SK-MEL-5 (cell line): ENCODE data around the gene PRSS3. TPM values are rescaled to one million over a fixed set of nuclear protein-coding genes. Genes with fewer than 3 reads are reported as not detected.
"Not testable (repeated sequence)": the region's sequence is repeated elsewhere in the genome, so short reads cannot be mapped to it uniquely, and the experiment has no call there.

Experiments
- DNase-seq: peaks from one replicate; pipeline ENCODE4 v3.0.0-alpha.2; 2016; ENCODE audit warnings: low read depth, low spot score
- in situ Hi-C: cut with HindIII; loops from 2 replicates; pipeline ENCODE4 v1.10.0; 2016; ENCODE audit warnings: low sequenced_read_pairs, high pct_unique_total_duplicates, low pct_unique_long_range_greater_than_20kb
- small RNA-seq, 2 experiments: library from RNA; depleted of rRNA; stranded (forward); fragments of <200 nt; gene quantifications; one replicate each; pipeline ENCODE3, GENCODE V24; 2014
- total RNA-seq: library from RNA; depleted of rRNA; stranded (reverse); fragments of >200 nt; shearing (Covaris generic); gene quantifications from 2 replicates; pipeline ENCODE4 v1.2.3, GENCODE V29; 2014; rRNA removed

The PRSS3 gene
- total RNA-seq, 1 experiment from 2014 or later: not detected

GRCh38 chr9:33837138-33837537 is 41.8 kb downstream of the PRSS3 start:
- in situ Hi-C loops: no loop called here
- no peak for DNase-seq

- DNase-seq: no peak
- in situ Hi-C loops: no loop called here
Observed at GRCh38 chr9:33840381-33840780, 45.0 kb downstream of the PRSS3 start.

GRCh38 chr9:33843312-33843961 is 48.1 kb downstream of the PRSS3 start:
- in situ Hi-C loops: no loop called here
- no peak for DNase-seq

GRCh38 chr9:33846231-33846630 is 50.9 kb downstream of the PRSS3 start:
- in situ Hi-C loops: no loop called here
- no peak for DNase-seq

- in situ Hi-C loops, DNase-seq: not testable (repeated sequence)
Observed at GRCh38 chr9:33847894-33848205, 52.5 kb downstream of the PRSS3 start.

Small RNAs within 50 kb of the gene (small RNA-seq; reads per million reads assigned to genes)
- 0 reads per million in 2 experiments for gene RF00019

Other genes starting within 250 kb of the PRSS3 start
- 12.2 and 12.5 TPM in 2 replicates for gene UBE2R2, start 21.6 kb downstream of the PRSS3 start, total RNA-seq